ENCODE data around the gene KRTAP5-8. TPM values are rescaled to one million over a fixed set of nuclear protein-coding genes. Genes with fewer than 3 reads are reported as not detected.

KRTAP5-8 gene, protein sequence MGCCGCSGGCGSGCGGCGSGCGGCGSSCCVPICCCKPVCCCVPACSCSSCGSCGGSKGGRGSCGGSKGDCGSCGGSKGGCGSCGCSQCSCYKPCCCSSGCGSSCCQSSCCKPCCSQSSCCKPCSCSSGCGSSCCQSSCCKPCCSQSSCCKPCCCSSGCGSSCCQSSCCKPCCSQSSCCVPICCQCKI
- total RNA-seq: not detected

GRCh38 chr11:71537977-71538665 lies at the start of gene KRTAP5-8:
Gene KRTAP5-8, plus strand, starts transcription at chr11:71538025. Its CDS starts 31 bp downstream, at chr11:71538056.

DNA sequence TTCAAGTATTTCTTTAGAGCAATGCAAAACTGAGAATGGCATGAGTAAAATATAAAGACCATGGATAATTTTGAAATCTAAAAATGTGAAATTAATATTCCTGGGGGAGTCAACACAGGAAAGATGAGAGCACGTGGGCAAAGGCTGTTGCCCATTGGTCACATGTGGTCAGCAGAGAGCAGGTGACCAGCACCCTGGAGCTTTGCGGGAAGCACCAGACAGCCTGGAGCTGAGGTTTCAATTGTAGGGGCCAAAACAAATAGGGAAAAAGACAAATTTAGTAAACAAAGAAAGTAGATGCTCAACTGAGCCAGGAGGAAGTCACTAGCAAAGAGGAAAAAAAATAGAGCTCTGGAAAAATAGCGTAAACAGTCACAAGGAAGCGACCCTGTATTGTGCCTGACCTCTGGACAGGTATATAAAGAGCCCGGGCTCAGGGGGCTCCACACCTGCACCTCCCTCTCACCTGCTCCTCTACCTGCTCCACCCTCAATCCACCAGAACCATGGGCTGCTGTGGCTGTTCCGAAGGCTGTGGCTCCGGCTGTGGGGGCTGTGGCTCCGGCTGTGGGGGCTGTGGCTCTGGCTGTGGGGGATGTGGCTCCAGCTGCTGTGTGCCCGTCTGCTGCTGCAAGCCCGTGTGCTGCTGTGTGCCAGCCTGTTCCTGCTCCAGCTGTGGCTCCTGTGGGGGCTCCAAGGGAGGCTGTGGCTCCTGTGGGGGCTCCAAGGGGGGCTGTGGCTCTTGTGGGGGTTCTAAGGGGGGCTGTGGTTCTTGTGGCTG lies 10.8 kb upstream of the KRTAP5-8 start, which contains the start of gene KRTAP5-7:
Gene KRTAP5-7, plus strand, starts transcription at position 472 of the 780 bp plus-strand sequence. Its CDS starts 34 bp downstream, at position 506.

GRCh38 chr11:71548120-71548519 lies 10.3 kb downstream of the KRTAP5-8 start, which contains the start of gene KRTAP5-9:
Gene KRTAP5-9, plus strand, starts transcription at chr11:71548420. Its CDS starts 238 bp downstream, at chr11:71548658.

DNA sequence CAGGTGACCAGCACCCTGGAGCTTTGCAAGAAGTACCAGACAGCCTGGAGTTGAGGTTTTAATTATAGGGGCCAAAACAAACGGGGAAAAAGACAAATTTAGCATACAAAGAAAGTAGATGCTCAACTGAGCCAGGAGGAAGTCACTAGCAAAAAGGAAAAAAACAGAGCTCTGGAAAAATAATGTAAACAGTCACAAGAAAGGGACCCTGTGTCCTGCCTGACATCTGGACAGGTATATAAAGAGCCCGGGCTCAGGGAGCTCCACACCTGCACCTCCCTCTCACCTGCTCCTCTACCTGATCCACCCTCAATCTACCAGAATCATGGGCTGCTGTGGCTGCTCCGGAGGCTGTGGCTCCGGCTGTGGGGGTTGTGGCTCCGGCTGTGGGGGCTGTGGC lies 27.4 kb downstream of the KRTAP5-8 start, which contains the start of gene KRTAP5-10:
Gene KRTAP5-10, plus strand, starts transcription at position 301 of the 400 bp plus-strand sequence. Its CDS starts 25 bp downstream, at position 326.

GRCh38 chr11:71582309-71582895 lies 44.6 kb downstream of the KRTAP5-8 start, which contains the start of gene KRTAP5-11:
Gene KRTAP5-11, minus strand, starts transcription at chr11:71582875. Its CDS starts 38 bp downstream, at chr11:71582837.

Small RNAs within 50 kb of the gene (small RNA-seq; reads per million reads assigned to genes)
- gene AP000867.1 (ENCODE audit: low replicate concordance): not detected
- not detected for gene KRTAP5-14P (ENCODE audit: low replicate concordance)

Other genes with a start within 250 kb of the KRTAP5-8 start
- gene DHCR7, start 89.6 kb upstream of the KRTAP5-8 start, total RNA-seq: 34.1 TPM
- 47.6 TPM for gene NADSYN1, start 84.8 kb upstream of the KRTAP5-8 start, total RNA-seq
- gene KRTAP5-7, start 10.8 kb upstream of the KRTAP5-8 start, total RNA-seq: not detected
- gene KRTAP5-9, start 10.4 kb downstream of the KRTAP5-8 start, total RNA-seq: not detected
- gene KRTAP5-10, start 27.5 kb downstream of the KRTAP5-8 start, total RNA-seq: not detected
- not detected for gene KRTAP5-11, start 44.9 kb downstream of the KRTAP5-8 start, total RNA-seq